AG09309 (cell line): ENCODE measurements around the gene TSHZ2.

ENCODE experiments used
- DNase-seq: peaks from one replicate; pipeline ENCODE4 v3.0.0-alpha.2; 2010; ENCODE audit warnings: low read depth
- H3K4me3 ChIP-seq: 2 replicates; pipeline ENCODE4 v1.5.1; 2011; ENCODE audit warnings: mild to moderate bottlenecking, low read depth, low read length, moderate library complexity; ENCODE audit not compliant: control insufficient read depth
- CTCF ChIP-seq: IDR thresholded peaks from 2 replicates; pipeline ENCODE4 v1.5.1; 2011; ENCODE audit warnings: mild to moderate bottlenecking, low read depth, low read length, inconsistent platforms; ENCODE audit not compliant: insufficient read depth, control insufficient read depth; ENCODE audit errors: missing control alignments

TSHZ2 gene

DNA sequence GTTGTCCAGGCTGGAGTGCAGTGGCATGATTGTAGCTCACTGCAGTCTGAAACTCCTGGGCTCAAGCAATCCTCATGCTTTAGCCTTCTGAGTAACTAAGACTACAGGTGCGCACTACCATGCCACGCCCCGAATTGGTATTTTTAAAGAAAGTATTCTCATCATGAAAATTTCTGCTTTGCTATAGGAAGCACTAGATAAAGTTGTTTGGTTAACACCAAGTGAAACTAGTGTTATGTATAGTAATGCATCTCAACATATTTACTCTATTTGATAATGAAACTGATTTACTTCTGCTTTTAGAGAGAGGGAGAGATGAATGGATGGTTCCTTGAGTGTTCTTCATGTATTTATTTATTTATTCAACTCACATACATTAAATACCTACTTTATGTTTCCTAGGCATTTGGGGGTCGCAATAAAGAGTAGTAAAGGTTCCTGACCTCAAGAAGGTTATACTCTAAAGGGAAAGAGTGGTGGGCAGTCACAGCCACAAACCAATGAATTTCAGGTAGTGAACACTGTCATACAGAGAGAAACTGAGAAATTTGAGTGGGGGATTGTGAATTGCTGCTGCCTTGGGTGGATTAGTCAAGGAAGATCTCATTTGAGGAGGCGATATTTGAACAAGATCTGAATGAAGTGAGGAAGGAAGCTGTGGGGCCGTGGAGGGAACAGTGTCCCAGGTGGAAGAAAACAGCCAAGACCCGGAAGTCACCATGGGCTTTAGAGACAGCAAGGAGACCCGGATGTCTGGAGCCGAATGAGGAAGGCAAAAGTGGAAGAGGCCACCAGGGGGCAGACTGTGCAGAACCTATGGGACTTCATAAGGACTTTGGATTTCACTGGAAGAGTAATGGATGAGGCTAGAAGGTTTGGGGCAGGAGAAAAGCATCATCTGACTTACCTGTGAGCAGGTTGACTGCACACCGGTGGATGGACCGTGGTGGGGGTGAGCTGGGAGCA is 185.6 kb downstream of the TSHZ2 start:
- TF ChIP-seq CTCF, result peak; percentile 72
- no peak overlapping the region for H3K4me3 ChIP-seq
- peak; percentile 10 for DNase-seq

DNA sequence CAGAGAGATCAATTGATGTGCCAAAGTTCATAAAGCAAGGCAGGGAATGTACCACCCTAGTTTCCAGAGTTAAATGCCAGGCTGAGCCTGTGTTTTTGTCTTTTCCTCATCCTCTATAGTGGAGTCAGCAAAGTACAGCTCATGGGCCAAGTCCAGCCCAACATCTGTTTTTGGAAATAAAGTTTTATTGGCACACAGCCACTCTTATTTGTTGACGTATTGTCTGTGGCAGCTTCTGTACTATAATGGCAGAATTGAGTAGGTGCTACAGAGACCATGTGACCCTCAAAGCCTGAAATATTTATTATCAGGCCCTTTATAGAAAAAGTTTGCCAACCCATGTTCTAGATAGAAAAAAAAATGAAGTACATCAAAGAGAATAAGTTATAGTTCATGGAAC is 187.0 kb downstream of the TSHZ2 start:
- no peak for TF ChIP-seq CTCF
- no peak for DNase-seq
- H3K4me3 ChIP-seq, result no peak overlapping the region

GRCh38 chr20:53161073-53161472 is 188.9 kb downstream of the TSHZ2 start:
- H3K4me3 ChIP-seq, result no peak overlapping the region
- no peak for DNase-seq
- TF ChIP-seq CTCF, result no peak

- no peak for DNase-seq
Observed at GRCh38 chr20:53161473-53161872, 189.3 kb downstream of the TSHZ2 start.

GRCh38 chr20:53162251-53162835 is 190.2 kb downstream of the TSHZ2 start:
- H3K4me3 ChIP-seq, result no peak overlapping the region; the same call in 1 of the 2 replicates
- TF ChIP-seq CTCF, result peak; percentile 32
- peak; percentile 16 for DNase-seq

More at GRCh38 chr20:53161473-53161872, 189.3 kb downstream of the TSHZ2 start:
- no peak overlapping the region for H3K4me3 ChIP-seq
- TF ChIP-seq CTCF, result no peak

- no peak for TF ChIP-seq CTCF
- H3K4me3 ChIP-seq, result no peak overlapping the region
- DNase-seq, result peak; percentile 8
Observed at GRCh38 chr20:53163486-53163885, 191.3 kb downstream of the TSHZ2 start.
